GM18508 (cell line): ENCODE data around the gene ANAPC5.

Source experiments
- ATAC-seq: cut with Tn5 transposase; IDR thresholded peaks from one replicate; pipeline ENCODE4 v1.9.1; 2021; ENCODE audit warnings: moderate number of reproducible peaks; ENCODE audit not compliant: insufficient read depth, unreplicated experiment

Gene ANAPC5

DNA sequence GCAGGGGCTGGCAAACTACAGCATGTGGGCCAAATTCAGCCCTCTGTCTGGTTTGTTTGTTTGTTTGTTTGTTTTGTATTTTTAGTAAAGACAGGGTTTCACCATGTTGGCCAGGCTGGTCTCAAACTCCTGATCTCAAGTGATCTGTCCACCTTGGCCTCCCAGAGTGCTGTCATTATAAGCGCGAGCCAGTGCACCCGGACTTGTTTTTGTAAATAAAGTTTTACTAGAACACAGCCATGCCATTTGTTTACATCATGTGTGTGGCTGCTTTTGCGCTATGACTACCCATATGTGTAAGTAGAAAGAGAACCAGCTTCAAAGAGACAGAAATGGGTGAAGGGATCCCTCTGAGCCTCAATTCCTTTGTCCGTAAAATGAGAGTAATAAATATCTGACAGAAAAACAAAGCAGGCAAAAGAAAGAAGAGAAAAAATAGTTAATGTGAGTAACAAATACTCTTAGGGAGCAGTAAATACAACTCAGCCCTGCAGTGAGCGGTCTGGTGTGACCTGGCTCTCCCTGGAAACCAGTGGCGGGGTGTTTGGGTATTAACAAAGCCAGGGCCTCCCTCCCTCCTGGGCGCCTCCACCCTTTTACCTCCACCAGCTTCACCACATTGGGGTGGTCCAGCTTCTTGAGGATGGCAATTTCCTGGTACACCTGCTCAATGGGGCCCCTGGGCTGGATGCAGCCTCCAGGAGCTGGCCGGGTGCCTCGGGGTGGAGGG, 88.8 kb downstream of the ANAPC5 start:
- no peak for ATAC-seq

DNA sequence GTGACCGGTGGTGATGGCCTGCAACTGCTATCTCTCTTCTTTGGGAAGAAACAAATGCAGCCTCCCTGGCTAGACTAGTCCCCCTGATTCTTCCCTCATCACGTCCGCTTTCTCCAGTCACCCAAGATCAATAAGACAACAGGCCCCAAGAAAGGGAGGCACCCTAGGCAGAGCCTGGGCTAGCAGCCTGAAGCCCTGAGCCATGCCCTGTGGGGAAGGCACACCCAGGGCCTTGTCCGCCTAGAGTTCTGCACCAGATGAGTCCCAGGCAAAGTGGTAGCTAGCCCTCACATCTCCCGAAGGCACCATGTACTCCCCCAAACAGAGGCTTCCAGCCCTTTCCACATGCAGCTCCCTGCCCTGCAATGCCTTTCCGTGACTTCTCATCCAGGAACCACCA, 90.8 kb downstream of the ANAPC5 start:
- no peak for ATAC-seq

DNA sequence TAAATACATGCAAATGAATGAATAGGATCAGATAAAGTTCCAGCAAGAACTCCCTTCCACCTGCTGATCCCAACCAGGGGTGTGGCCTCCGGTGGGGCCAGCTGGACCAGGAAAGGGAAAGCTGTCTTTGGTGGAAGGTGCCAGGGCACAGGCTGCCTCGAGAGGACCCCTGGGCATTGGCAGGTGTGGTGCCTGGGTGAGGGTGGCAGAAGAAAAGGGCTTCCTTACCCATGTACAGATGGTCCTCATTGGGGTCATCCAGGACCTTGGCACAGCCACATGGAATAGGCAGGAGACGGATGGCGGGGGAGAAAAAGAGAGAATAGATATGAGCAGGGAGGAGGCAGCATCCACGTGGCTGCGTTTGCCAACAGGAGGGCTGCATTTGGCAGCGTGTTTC, 92.1 kb downstream of the ANAPC5 start:
- no peak for ATAC-seq

DNA sequence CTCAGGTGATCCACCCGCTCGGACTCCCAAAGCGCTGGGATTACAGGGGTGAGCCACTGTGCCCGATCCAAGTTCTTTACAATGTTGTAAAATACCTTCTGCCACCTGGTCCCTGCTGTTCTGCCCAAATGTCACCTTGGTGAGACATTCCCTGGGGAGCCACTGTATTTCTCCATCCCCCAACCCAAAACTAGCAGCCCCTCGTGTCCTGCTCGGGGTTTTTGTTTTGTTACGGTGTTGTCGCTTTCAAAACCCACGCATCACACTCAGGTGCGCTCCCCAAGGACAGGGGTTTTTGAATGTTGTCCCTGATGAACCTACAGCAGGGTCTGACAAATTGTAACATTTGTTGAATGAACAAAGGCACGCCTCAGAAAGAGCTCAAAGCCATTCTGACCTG, 93.1 kb downstream of the ANAPC5 start:
- ATAC-seq, result no peak
